MG63 (cell line): ENCODE measurements around the gene FOXP1. TPM values are rescaled to one million over a fixed set of nuclear protein-coding genes. Genes with fewer than 3 reads are reported as not detected.
A peak's percentile ranks its signal among the peaks of the same experiment; 100 is the strongest.
"Not testable (repeated sequence)": the region's sequence is repeated elsewhere in the genome, so short reads cannot be mapped to it uniquely, and the experiment has no call there.

Experiments
- DNase-seq: peaks from one replicate; pipeline ENCODE4 v3.0.0-alpha.2; 2020
- H3K27me3 ChIP-seq: fragments of 250-450 bp; sonication (Bioruptor Pico); 2 replicates; pipeline ENCODE4 v1.5.1; 2020; ENCODE audit warnings: mild to moderate bottlenecking, moderate library complexity
- H3K36me3 ChIP-seq: fragments of 250-450 bp; sonication (Bioruptor Pico); 2 replicates; pipeline ENCODE4 v1.5.1; 2020; ENCODE audit warnings: mild to moderate bottlenecking, moderate library complexity
- H3K4me3 ChIP-seq: fragments of 250-450 bp; sonication (Bioruptor Pico); 2 replicates; pipeline ENCODE4 v1.5.1; 2020; ENCODE audit warnings: mild to moderate bottlenecking, moderate library complexity
- H3K9me3 ChIP-seq: fragments of 250-450 bp; sonication (Bioruptor Pico); 2 replicates; pipeline ENCODE4 v1.5.1; 2020; ENCODE audit warnings: mild to moderate bottlenecking, moderate library complexity
- total RNA-seq: library from RNA; depleted of rRNA; stranded (reverse); fragments of >200 nt; shearing (Covaris generic); gene quantifications from 2 replicates; pipeline ENCODE4 v1.2.3, GENCODE V29; 2014; ENCODE audit warnings: low replicate concordance

The FOXP1 gene
- total RNA-seq, 1 experiment from 2014 or later, result 15.0 TPM

DNA sequence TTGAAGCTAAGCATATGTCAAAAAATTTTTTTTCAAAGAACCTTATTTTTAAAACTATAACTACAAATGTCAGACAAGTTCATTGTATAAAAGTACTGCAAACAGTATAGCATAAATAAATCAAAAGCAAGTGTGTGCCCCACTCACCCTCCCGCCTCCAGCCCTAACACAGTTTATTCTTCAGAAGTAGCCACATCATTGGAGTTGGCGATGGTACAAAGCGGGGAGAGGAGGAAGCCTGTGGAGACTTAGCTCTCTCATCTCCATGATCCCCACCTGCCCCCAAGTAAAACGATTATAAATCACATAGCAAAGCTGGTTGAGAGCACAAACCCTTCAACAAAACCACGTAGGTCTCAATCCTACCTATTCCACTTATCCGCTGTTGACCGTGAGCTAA, 33.6 kb downstream of the FOXP1 start:
- peak; percentile 23 for DNase-seq
- no peaks in the 10 kb centered on the region for H3K9me3 ChIP-seq
- no peaks in the 10 kb centered on the region for H3K27me3 ChIP-seq
- no peaks in the 10 kb centered on the region for H3K36me3 ChIP-seq
- no peak overlapping the region for H3K4me3 ChIP-seq

DNA sequence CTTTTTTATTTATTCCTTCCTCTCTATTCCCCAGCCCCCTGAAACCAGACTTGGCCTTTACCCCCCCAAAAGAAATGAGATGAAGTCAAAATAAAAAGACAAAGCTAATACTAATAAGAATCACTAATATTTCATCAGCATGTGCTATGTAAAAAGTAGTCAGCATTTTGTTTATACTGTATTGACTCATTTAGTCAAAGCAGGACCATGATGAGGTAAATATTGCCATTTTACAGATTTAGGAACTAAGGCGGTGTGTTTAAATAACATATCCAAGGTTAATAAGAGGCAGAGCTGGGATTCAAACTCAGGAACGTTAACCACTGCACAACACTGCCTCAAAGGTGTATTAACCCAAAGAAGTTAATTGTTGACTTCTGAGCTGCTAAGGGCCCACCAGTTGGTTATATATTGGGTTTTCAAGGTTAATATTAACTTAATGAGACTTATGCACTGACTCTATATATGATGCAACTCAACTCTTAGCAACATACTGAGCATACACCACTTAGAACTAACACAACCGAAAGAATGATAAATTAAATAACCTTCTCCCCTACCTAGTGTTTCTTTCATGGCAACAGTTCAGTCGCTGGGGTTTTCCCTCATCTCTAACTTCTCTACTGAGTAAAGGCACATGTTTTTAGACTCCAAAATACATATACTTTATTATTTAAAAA, 34.7 kb downstream of the FOXP1 start:
- Histone ChIP-seq H3K9me3 (no peaks in the 10 kb centered on the region), H3K27me3 (no peaks in the 10 kb centered on the region), H3K36me3 (no peaks in the 10 kb centered on the region), H3K4me3 (no peak overlapping the region)
- no peak for DNase-seq

GRCh38 chr3:71547249-71548198, 36.0 kb downstream of the FOXP1 start:
- Histone ChIP-seq H3K9me3 (no peaks in the 10 kb centered on the region), H3K4me3 (no peak overlapping the region), H3K27me3 (no peaks in the 10 kb centered on the region), H3K36me3 (no peaks in the 10 kb centered on the region)
- no peak for DNase-seq

GRCh38 chr3:71546821-71547220, 36.7 kb downstream of the FOXP1 start:
- H3K27me3 ChIP-seq, result no peaks in the 10 kb centered on the region
- no peak overlapping the region for H3K4me3 ChIP-seq
- DNase-seq, result no peak
- H3K36me3 ChIP-seq, result no peaks in the 10 kb centered on the region
- H3K9me3 ChIP-seq, result no peaks in the 10 kb centered on the region

- Histone ChIP-seq H3K36me3 (no peaks in the 10 kb centered on the region), H3K27me3 (no peaks in the 10 kb centered on the region), H3K9me3 (no peaks in the 10 kb centered on the region), H3K4me3 (no peak overlapping the region)
- no peak for DNase-seq
These were observed 38.2 kb downstream of the FOXP1 start for GRCh38 chr3:71545330-71545729.

DNA sequence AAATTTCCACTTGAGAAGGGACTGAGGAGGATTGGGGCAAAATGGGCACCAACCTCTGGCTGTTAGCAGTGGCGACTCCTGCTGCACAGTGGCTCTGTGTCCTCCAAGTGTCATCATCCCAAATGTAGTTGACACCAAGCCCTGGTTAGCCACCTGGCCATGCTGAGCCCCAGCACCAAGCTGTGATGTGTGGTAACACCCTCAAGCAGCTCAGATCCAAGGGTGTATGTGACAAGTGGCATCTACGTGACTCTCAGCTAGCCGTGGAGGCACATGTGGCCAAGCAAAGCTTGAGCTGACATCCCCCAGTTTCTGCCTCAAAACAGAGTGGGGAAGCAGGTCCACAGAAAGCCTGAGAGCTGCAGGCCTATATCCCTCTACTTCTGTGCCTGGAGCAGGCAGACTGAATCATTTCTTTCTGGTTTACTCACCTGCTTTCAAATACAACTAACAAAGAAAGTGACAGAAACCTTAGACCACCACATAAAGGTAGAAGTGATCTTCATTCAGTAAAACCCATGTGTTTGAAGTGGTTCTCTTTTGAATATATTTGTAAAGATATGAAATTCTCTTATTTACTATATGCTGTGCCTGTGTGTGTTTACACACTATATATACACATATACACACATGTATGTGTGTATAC, 40.0 kb downstream of the FOXP1 start:
- Histone ChIP-seq H3K9me3 (no peaks in the 10 kb centered on the region), H3K36me3 (no peaks in the 10 kb centered on the region), H3K27me3 (no peaks in the 10 kb centered on the region), H3K4me3 (no peak overlapping the region)
- DNase-seq, result no peak

- H3K27me3 ChIP-seq, result no peaks in the 10 kb centered on the region
- peak; percentile 86 for DNase-seq
- no peaks in the 10 kb centered on the region for H3K9me3 ChIP-seq
- H3K36me3 ChIP-seq, result no peaks in the 10 kb centered on the region
- no peak overlapping the region for H3K4me3 ChIP-seq
These were observed 40.8 kb downstream of the FOXP1 start for GRCh38 chr3:71542521-71543370.

DNA sequence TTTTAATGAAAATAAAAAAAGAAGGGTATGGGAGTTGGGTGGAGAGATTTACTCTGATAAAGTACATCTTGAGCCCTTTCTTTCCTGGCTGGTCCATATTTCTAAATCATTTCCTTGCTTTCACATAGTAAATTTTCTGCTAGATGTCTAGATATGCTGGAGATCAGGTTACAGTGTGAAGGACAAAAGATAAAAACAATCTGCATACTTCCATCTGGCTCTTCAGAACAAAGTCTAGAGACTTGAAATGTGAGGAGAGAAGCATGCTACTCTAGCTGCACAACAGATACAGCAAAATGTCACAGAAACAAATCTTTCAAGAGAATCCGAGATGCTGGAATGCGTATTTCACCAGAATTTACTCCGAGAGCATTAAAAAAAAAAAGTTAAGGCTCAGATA, 42.2 kb downstream of the FOXP1 start:
- Histone ChIP-seq H3K9me3 (no peaks in the 10 kb centered on the region), H3K36me3 (no peaks in the 10 kb centered on the region), H3K27me3 (no peaks in the 10 kb centered on the region), H3K4me3 (no peak overlapping the region)
- no peak for DNase-seq

- Histone ChIP-seq H3K27me3 (no peaks in the 10 kb centered on the region), H3K4me3 (no peak overlapping the region), H3K36me3 (no peaks in the 10 kb centered on the region), H3K9me3 (no peaks in the 10 kb centered on the region)
- peak; percentile 91 for DNase-seq
These were observed 46.3 kb downstream of the FOXP1 start for GRCh38 chr3:71537211-71537611.

- Histone ChIP-seq H3K9me3 (no peaks in the 10 kb centered on the region), H3K36me3 (no peaks in the 10 kb centered on the region), H3K27me3 (no peaks in the 10 kb centered on the region), H3K4me3 (no peak overlapping the region)
- DNase-seq, result no peak
These were observed 47.1 kb downstream of the FOXP1 start for GRCh38 chr3:71536376-71536965.

DNA sequence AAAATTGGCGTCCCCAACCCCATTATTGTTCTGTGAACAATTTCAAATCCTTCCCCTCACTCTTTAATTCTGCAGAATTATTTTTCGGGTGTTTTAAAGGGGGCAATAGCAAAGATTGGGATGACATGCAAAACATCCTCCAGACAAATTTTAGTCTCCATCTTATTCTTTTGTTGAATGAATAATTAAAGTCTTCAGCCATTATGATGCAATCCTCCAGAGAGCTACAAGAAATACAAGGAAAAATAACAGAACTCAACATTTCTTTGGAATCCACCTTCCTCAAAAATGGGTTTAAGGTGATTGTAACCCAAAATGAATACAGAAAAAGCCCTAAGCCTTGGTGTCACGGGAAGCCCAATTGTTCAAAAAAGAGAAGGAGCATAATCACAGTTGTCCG, 49.9 kb downstream of the FOXP1 start:
- Histone ChIP-seq H3K36me3 (no peaks in the 10 kb centered on the region), H3K4me3 (no peak overlapping the region), H3K27me3 (no peaks in the 10 kb centered on the region), H3K9me3 (no peaks in the 10 kb centered on the region)
- no peak for DNase-seq

DNA sequence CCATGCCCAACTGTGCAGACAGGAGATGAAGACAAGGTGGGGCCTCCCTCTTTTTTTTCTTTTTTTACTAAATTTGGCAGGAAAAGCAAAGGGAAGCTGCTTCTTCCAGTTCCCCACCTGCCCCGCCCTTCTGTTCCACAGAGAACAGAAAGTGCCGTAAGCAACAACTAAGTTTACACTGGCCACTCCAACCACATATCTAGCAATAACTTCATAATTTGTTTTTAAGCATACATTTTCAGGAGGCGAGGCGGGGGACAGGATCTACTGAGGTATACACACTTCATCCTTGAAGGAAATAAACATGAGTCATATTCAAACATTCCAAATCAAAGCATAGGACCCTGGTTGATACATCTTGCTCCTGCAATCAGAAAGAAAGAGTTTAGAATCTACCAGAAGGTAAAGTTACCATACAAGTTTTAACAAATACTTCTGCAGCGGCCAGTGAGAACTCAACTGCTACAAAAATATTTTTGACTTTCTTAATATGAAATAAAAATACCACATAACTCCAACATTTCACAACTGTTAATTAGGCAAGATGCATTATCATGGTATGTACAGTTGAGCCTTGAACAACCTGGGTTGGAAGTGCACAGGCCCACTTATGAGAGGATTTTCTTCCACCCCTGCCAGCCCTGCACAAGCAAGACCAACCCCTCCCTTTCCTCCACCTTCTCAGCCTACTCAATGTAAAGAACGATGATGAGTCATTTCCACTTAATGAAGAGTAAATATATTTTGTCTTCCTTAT, 50.7 kb downstream of the FOXP1 start:
- H3K27me3 ChIP-seq, result no peaks in the 10 kb centered on the region

GRCh38 chr3:71530903-71531530, 52.5 kb downstream of the FOXP1 start:
- Histone ChIP-seq H3K9me3 (no peaks in the 10 kb centered on the region), H3K4me3 (no peak overlapping the region), H3K36me3 (no peaks in the 10 kb centered on the region), H3K27me3 (no peaks in the 10 kb centered on the region)
- no peak for DNase-seq

More for the DNA sequence above, 50.7 kb downstream of the FOXP1 start:
- H3K9me3 ChIP-seq, result no peaks in the 10 kb centered on the region
- DNase-seq, result no peak
- no peaks in the 10 kb centered on the region for H3K36me3 ChIP-seq
- no peak overlapping the region for H3K4me3 ChIP-seq

DNA sequence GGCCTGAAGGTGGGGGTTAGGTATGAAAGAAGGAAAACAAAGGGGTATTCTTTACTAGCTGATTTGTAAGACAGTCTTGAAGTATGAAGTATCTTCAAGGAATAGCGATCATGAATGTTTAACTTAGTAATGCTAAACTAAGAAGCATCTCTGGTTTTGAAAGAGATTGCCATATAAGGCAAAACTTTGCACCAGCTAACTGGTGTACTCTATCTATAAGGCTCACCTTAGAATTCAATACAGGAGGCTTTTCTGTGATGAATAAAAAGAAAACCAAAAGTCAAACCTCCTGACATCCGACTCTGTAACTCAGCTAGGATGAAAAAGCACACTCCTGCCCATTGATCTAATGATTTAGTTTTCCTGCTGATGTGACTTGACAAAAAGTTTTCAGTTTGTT, 54.7 kb downstream of the FOXP1 start:
- Histone ChIP-seq H3K36me3 (no peaks in the 10 kb centered on the region), H3K27me3 (no peaks in the 10 kb centered on the region), H3K4me3 (no peak overlapping the region), H3K9me3 (no peaks in the 10 kb centered on the region)
- no peak for DNase-seq

GRCh38 chr3:71526448-71526847, 57.1 kb downstream of the FOXP1 start:
- not testable (repeated sequence) for H3K27me3 ChIP-seq, H3K9me3 ChIP-seq, H3K36me3 ChIP-seq, DNase-seq, H3K4me3 ChIP-seq
